VCaP (cell line): Measurements from ENCODE around the gene PPFIA3.

Experiments used
- H3K27ac ChIP-seq: fragments of 450-650 bp; 2 replicates; pipeline ENCODE4 v1.5.1; 2017
- TF ChIP-seq, protein P1 (sequence below): fragments of 450-650 bp; conservative IDR thresholded peaks from 2 replicates; pipeline ENCODE4 v1.5.1; 2017; ENCODE audit warnings: mild to moderate bottlenecking, moderate library complexity

PPFIA3 gene

DNA sequence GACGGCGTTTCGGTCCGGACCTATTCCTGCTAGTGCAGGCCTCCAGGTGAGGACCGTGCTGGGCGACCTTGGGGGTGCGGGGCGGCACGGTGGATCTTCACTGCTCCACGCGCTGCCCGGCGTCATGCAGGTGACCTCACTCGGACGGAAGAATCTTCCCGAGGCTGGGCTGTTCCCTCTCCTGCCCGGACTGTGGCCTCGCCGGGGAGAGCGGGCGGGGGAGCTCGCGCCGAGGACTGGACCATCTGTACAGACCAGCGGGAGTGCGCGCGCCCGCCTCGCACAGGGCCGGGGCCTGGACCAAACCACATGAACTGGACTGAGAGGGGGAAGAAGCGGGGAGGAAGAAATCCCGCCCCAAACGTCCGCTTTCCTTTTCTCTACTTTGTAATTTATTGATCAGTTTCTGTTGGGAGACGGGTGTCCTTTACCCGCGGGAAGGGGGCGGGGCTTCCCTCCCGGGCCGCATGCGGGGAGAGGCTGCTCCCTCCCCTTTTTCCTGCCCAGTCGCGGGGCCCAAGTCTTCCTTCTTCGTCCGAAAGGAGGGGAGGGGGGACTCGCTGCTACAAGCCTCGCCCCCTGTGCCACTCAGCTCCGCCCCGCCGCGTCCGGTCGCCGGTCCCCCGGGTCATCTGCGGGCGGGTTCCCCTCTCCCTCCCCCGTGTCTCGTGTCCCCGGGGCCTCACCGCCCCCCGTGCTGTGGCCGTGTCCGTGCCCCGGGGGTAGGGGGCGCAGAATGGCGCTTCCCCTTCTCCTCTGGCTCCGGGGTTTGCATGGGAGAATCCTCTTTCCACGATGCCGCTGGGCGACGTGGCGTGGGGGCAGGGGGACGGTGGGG is 31.0 kb downstream of the PPFIA3 start:
- peak overlapping the region; percentile 98 for H3K27ac ChIP-seq
- TF ChIP-seq, protein P1, sequence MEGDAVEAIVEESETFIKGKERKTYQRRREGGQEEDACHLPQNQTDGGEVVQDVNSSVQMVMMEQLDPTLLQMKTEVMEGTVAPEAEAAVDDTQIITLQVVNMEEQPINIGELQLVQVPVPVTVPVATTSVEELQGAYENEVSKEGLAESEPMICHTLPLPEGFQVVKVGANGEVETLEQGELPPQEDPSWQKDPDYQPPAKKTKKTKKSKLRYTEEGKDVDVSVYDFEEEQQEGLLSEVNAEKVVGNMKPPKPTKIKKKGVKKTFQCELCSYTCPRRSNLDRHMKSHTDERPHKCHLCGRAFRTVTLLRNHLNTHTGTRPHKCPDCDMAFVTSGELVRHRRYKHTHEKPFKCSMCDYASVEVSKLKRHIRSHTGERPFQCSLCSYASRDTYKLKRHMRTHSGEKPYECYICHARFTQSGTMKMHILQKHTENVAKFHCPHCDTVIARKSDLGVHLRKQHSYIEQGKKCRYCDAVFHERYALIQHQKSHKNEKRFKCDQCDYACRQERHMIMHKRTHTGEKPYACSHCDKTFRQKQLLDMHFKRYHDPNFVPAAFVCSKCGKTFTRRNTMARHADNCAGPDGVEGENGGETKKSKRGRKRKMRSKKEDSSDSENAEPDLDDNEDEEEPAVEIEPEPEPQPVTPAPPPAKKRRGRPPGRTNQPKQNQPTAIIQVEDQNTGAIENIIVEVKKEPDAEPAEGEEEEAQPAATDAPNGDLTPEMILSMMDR = no peak

DNA sequence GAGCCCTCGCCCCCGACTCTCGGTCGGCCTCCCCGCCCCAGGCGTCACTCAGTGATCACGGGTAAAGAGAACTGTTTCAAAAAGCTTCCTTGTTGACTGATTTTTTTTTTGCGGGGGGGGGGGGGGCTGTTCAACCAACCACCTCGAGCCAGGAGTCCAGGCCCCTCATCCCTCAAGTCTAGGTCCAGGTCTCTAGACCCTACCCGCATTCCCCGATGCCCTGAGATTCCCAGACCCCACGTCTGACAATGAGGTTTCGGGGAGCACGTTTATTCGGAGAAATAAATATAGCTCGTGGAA is 31.6 kb downstream of the PPFIA3 start:
- TF ChIP-seq, protein P1 = no peak
- peak overlapping the region; percentile 98 for H3K27ac ChIP-seq

DNA sequence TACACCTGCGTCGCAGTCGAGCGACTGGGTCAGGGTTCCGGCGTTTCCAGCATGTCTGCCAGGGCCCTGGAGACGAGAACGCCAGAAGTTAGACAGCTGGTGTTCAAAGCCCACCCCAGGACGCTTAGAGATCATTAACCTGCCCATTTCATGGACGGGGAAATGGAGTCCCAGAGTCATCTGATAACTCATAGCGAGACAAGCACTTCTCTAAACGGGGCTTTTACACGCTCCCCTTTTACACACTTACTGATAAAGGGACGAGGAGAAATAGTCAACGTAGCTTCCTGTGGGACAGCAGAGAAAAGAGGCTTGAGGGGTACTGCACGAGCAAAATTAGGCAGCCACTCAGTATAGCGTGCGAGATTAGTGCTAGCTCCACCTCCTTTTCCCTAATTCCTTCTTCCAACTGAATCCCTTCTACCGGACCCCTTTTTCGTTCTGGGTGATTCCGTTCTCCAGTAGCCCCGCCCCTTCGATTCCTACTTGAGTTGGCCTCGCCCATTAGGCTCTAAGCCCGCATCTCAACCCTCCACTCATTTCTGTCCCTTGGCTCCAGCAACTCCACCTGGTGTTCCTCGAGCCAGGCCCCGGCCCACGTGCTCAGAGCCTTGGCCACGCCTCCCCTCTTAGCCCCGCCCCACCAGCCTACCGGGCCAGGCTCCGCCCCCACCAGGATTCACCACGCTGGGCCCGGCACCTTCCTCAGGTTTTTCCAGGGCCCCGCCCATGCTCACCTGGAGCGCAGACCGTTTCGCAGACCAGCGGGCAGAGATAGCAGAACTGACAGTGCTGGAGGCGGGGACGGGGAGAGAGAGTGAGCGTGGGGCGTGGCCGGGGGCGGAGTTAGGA is 32.1 kb downstream of the PPFIA3 start:
- peak overlapping the region; percentile 98 for H3K27ac ChIP-seq
- TF ChIP-seq, protein P1 = no peak

DNA sequence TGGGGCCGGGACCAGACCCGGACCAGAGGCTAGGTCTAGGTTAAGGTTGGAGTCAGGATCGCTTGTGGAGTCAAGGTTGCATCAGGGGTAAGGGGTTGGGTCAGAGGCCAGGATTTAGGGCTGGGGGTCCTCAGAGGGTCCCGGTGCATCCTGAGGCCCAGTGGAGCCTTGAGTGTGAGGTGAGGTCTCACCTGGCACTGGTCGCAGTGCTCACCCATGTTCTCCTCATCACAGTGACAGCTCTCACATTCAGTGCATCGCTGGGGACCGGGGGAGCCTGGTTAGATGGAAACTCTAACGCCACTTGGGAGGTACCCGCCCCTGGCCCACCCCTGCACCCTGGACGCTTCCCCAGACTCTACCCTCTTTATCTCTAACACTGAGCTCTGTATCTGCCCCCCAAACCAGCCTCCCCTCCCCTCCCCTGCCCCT is 32.8 kb downstream of the PPFIA3 start:
- H3K27ac ChIP-seq = peak overlapping the region; percentile 98
- TF ChIP-seq, protein P1 = no peak

DNA sequence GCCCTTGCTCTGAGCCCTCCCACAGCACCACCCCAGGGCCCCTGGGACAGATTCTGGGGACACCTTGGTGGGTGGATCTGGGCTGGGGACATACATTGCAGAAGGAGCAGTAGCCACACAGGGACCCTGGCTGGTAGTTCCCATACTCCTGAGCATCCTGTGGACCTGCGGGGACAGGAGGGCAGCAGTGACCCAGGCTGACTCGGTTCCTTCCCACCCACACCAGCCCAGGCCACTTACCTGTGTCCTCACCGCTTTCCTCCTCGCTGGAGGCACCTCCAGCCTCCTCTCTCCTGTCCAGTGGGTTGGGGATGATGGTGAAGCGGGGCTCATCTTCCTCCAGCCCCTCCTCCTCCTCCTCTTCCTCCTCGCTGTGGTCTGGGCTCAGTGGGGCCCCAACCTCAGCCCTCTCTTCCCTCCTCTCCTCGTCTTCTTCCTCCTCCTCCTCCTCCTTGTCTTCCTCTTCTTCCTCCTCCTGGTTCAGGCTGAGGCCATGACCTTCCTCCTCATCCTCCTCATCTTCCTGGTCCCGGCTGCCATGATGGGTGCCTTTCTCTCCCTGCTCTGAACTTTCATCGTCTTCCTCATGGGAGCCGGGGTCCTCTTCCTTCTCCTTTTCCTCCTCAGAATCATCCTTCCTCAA is 33.9 kb downstream of the PPFIA3 start:
- H3K27ac ChIP-seq = no peak overlapping the region
- TF ChIP-seq, protein P1 = no peak

DNA sequence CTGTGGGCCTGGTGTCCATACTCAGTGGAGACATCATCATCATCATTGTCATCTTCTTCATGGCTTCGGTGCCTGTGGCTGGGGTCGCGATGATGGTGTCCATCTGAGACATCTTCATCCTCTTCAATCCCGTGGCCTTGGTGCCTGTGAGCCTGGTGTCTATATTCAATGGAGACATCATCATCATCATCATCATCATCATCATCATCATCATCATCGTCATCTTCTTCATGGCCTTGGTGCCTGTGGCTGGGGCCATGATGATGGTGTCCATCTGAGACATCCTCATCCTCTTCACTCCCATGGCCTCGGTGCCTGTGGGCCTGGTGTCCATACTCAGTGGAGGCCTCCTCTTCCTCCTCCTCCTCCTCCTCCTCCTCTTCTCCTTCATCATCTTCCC is 34.9 kb downstream of the PPFIA3 start:
- H3K27ac ChIP-seq = no peak overlapping the region
- TF ChIP-seq, protein P1 = no peak
